AG04449 (cell line): ENCODE results near the gene CLOCK.

ENCODE experiments used
- CTCF ChIA-PET: fragments of 350-600 bp; formaldehyde crosslinking; extraction: SDS; loops from one replicate; lab custom pipeline; 2021; ENCODE audit warnings: antibody characterized with exemption; lab: Yijun Ruan, JAX
- POLR2A ChIA-PET: fragments of 400-600, 350-600 bp; formaldehyde crosslinking; extraction: SDS; loops from one replicate; lab custom pipeline; 2020; ENCODE audit warnings: antibody characterized with exemption, inconsistent platforms; lab: Yijun Ruan, JAX
- DNase-seq: peaks from one replicate; pipeline ENCODE4 v3.0.0-alpha.2; 2010; ENCODE audit warnings: low read depth, low spot score
- H3K4me3 ChIP-seq: 2 replicates; pipeline ENCODE4 v1.5.1; 2011; ENCODE audit warnings: low read depth, mild to moderate bottlenecking, control low read depth, low read length
- CTCF ChIP-seq: IDR thresholded peaks from one replicate; pipeline ENCODE4 v1.5.1; 2011; ENCODE audit warnings: mild to moderate bottlenecking, moderate library complexity, low read length, control low read depth, inconsistent platforms; ENCODE audit not compliant: insufficient read depth; ENCODE audit errors: missing control alignments

Gene CLOCK

DNA sequence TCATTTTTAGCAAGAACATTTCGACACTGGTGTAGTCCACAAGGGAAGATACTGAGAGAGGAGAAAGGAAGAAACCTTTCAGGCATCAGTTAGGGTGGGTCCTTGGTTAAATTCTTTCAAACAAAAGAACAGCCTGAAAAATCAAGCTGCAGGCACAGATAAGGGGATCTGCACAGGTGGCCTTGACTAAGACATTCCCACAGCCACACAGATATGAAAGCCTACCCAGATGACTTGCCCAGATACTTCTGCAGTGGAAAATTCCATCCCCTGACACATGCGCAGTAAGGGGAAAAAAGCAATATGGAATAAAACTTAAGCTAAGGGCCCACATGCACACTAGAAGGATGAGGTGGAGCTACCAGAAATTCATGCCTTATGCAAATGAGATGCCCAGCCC, 159.9 kb downstream of the CLOCK start:
- CTCF ChIA-PET, result interaction anchor here (1.0 to 1.8 kb wide), 2 partner anchors 41 to 415 kb away, joined by 3 to 8 read pairs; partner anchors contain the start of gene SRD5A3

DNA sequence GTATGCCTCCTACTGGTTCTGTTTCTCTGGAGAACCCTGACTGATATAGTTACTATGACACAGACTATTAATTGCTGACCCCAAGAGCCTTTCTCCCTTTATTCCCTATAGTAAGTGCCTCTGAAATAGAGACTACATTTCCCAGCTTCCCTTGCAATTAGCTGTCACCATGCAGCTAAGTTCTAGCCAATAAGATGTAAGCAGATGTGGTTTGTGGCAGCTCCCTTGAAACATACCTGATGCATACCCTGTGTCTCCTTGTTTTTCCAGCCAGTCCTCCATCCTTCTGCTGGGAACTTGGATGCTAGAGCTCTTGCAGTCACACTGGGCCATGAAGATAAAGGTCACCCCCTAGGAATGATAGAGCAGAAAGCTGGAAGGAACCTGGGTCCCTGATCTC, 160.6 kb downstream of the CLOCK start:
- DNase-seq, result no peak
- no peak overlapping the region for H3K4me3 ChIP-seq
- no peak for TF ChIP-seq CTCF
- POLR2A ChIA-PET, result interaction anchor here (0.8 kb wide), 1 partner anchor 10 kb away, joined by 8 read pairs; the partner anchor contains the start of gene TMEM165
- CTCF ChIA-PET, result interaction anchor here (1.8 kb wide), 1 partner anchor 40 kb away, joined by 8 read pairs; the partner anchor contains the start of gene SRD5A3

More for the DNA sequence above, 159.9 kb downstream of the CLOCK start:
- POLR2A ChIA-PET, result interaction anchor here (1.6 kb wide), 1 partner anchor 9 kb away, joined by 5 read pairs; the partner anchor contains the start of gene TMEM165
- no peak for DNase-seq
- H3K4me3 ChIP-seq, result no peak overlapping the region
- no peak for TF ChIP-seq CTCF

- POLR2A ChIA-PET, result no interaction called here
- TF ChIP-seq CTCF, result no peak
- DNase-seq, result no peak
- CTCF ChIA-PET, result interaction anchor here (1.3 kb wide), 1 partner anchor 385 kb away, joined by 4 read pairs; no protein-coding TSS in a partner anchor
- H3K4me3 ChIP-seq, result no peak overlapping the region
These were observed 161.5 kb downstream of the CLOCK start for GRCh38 chr4:55385201-55385649.

GRCh38 chr4:55382488-55383003, 164.2 kb downstream of the CLOCK start:
- CTCF ChIA-PET, result interaction anchor here (1.1 kb wide), 1 partner anchor 37 kb away, joined by 3 read pairs; the partner anchor contains the start of gene SRD5A3
- no peak for TF ChIP-seq CTCF
- POLR2A ChIA-PET, result no interaction called here
- DNase-seq, result no peak
- H3K4me3 ChIP-seq, result no peak overlapping the region

- TF ChIP-seq CTCF, result no peak
- H3K4me3 ChIP-seq, result no peak overlapping the region
- POLR2A ChIA-PET, result no interaction called here
- CTCF ChIA-PET, result no interaction called here
- DNase-seq, result no peak
These were observed 165.2 kb downstream of the CLOCK start for GRCh38 chr4:55381502-55381901.

- no peak overlapping the region for H3K4me3 ChIP-seq
- ChIA-PET POLR2A (no interaction called here), CTCF (no interaction called here)
- DNase-seq, result no peak
- TF ChIP-seq CTCF, result no peak
These were observed 166.1 kb downstream of the CLOCK start for GRCh38 chr4:55380576-55380975.
